Kidney epithelial cell (primary cell): Measurements from ENCODE around the gene C1QTNF8. TPM values are rescaled to one million over a fixed set of nuclear protein-coding genes. Genes with fewer than 3 reads are reported as not detected.

ENCODE experiments used
- DNase-seq: peaks from one replicate; pipeline ENCODE4 v3.0.0-alpha.2; 2010; ENCODE audit warnings: low read depth
- H3K27me3 ChIP-seq: 2 replicates; pipeline ENCODE4 v1.6.0; 2011; ENCODE audit warnings: low read length; ENCODE audit not compliant: control insufficient read depth, insufficient read depth
- H3K36me3 ChIP-seq: 2 replicates; pipeline ENCODE4 v1.5.1; 2011; ENCODE audit warnings: low read length; ENCODE audit not compliant: control insufficient read depth, insufficient read depth
- H3K4me3 ChIP-seq: 2 replicates; pipeline ENCODE4 v1.5.1; 2011; ENCODE audit warnings: low read depth, mild to moderate bottlenecking, control low read depth, low read length
- total RNA-seq: library from RNA; depleted of rRNA; stranded (reverse); fragments of >200 nt; gene quantifications from 2 replicates; pipeline ENCODE4 v1.2.3, GENCODE V29; 2015
- TF ChIP-seq, protein P1 (sequence below): IDR thresholded peaks from 2 replicates; pipeline ENCODE4 v1.5.1; 2011; ENCODE audit warnings: mild to moderate bottlenecking, moderate library complexity, low read length, control low read depth, inconsistent platforms; ENCODE audit not compliant: insufficient read depth, poor library complexity, severe bottlenecking

The C1QTNF8 gene
- total RNA-seq, 1 donor from 2014 or later: not detected

DNA sequence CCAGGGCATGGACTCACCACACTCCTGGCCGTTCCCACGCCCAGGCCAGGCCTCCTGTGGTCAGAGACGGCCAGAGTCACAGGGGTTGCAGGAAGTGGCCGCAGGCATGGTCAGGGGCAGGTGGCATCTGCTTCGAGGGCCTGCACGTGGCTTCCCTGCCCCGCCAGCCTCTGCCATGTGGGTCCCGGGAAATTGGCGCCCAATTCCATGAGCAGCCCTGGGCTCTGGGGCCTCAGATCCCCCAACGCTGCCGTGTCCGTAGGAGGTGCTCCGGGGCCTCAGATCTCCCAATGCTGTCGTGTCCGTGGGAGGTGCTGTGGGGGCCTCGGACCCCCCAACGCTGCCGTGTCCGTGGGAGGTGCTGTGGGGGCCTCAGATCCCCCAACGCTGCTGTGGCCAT lies 33.1 kb downstream of the C1QTNF8 start:
- Histone ChIP-seq H3K4me3 (no peak overlapping the region), H3K36me3 (no peaks in the 10 kb centered on the region), H3K27me3 (peaks cover 34% of the 10 kb centered on the region)
- no peak for DNase-seq
- TF ChIP-seq, protein P1, sequence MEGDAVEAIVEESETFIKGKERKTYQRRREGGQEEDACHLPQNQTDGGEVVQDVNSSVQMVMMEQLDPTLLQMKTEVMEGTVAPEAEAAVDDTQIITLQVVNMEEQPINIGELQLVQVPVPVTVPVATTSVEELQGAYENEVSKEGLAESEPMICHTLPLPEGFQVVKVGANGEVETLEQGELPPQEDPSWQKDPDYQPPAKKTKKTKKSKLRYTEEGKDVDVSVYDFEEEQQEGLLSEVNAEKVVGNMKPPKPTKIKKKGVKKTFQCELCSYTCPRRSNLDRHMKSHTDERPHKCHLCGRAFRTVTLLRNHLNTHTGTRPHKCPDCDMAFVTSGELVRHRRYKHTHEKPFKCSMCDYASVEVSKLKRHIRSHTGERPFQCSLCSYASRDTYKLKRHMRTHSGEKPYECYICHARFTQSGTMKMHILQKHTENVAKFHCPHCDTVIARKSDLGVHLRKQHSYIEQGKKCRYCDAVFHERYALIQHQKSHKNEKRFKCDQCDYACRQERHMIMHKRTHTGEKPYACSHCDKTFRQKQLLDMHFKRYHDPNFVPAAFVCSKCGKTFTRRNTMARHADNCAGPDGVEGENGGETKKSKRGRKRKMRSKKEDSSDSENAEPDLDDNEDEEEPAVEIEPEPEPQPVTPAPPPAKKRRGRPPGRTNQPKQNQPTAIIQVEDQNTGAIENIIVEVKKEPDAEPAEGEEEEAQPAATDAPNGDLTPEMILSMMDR: no peak

DNA sequence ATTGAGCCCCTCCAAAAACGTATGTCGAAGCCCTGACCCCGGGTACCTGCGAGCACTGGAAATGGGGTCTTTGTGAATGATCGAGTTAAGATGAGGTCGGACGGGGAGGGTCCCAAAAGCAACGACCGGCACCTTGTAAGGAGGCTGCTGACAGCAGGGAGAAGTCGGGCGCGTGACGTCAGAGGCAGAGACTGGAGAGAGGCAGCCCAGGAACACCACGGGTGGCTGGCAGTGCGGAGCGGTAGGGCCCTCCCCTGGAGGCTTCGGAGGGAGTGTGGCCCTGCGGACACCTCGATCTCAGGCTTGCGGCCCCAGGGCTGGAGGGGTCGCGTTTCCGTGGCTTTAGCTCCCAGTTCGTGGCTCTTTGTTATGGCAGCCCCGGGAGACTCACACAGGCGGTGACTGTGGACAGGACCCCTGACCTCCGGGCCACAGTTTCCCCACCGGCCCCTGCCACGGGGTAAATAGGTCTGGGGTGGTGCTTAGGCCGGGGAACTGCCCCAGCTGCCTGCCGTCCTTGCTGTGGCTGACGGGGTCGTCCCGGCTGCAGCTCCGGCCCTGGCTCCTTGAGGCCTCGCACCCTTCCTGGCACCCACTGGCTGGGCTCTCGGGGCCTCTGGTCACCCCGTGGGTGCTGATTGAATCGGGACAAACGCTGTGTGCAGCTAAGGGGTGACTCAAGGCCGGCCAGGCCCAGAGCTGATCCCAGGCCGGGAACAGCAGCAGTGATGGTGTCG lies 34.1 kb downstream of the C1QTNF8 start:
- no peak for DNase-seq
- TF ChIP-seq, protein P1: no peak
- no peaks in the 10 kb centered on the region for H3K36me3 ChIP-seq
- H3K4me3 ChIP-seq: no peak overlapping the region
- peaks cover 37% of the 10 kb centered on the region for H3K27me3 ChIP-seq

DNA sequence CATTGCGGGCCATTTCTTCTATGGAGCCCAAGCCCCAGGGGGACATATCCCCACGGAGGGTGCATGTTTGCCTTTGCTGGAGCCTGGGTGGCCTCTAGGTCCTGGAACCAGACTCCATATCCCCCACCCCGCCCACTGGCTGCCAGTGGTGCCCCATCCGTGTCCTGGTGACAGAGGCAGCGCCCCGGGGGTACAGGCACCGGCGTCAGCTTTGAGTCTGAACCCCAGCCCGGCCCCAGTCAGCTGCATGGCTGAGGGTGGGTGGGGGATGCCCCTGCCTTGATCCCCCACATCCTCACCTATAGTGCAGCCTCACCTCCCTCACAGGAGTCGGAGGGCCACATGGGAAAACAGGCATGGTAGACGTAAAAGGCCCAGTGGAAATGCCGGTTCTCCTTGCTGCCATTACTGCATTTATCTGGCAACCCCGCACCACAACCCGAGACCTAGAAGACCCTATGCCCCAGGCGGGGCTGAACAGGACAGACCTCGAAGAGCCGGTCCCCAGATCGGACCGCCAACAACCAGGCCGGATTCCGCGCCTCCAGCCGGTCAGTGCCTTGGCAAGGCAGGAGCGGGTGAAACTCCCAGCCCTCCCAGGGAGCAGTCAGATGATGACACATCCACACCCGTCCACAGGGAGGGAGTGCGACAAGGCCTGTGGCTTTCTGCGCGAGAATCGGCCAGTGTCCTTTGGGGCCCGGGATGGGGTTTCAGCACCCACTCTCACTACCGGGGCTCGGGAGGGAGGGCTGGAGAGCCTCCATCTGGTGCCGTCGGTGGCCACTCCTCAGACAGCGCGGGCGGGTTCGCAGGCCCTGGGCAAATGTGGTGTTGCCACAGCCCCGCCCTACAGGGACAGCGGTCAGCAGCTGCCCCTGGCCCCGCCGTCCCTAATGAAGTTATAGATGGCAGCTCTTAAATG lies 35.4 kb downstream of the C1QTNF8 start:
- no peak for DNase-seq
- TF ChIP-seq, protein P1: no peak
- Histone ChIP-seq H3K36me3 (no peaks in the 10 kb centered on the region), H3K4me3 (no peak overlapping the region), H3K27me3 (peaks cover 30% of the 10 kb centered on the region)

DNA sequence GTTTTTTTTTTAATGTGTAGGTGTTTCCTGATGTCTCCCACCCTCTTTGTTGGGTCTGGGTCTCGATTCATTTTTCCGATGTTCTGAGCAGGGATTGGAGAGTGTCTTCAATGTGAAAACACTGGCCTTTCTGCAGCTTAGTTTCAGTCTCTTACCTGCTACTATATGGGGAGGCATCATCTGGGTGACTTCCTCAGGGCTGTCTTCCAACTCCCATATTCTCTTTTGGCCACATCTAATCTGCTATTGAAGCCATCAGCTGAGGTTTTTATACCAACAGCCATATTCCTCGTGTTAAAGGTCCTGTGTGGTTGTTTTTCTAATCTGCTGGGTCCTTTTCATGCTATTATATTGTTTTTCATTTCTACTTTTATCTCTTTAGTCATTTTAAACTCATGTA lies 36.7 kb downstream of the C1QTNF8 start:
- no peaks in the 10 kb centered on the region for H3K36me3 ChIP-seq
- peaks cover 25% of the 10 kb centered on the region for H3K27me3 ChIP-seq
- H3K4me3 ChIP-seq: no peak overlapping the region
- DNase-seq: no peak
- TF ChIP-seq, protein P1: no peak

DNA sequence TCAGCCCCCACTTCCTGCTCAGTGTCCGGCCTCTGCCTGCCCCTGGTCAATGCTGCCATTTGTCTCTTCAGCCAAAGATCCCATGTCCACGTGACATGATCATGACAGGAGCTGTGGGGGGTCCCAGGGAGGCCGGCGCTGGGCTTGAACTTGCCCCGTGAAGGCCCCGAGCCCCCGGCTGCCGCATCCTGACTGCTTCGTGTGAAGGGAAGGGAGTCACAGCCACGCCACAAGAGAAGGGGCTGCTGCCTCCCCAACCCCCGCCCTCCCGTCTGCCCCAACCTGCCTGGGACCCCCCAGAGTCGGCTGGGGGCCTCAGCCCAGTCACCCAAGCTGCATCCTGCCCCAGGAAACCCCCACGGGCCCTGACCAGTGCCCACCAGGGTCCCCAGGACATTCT lies 37.8 kb downstream of the C1QTNF8 start:
- TF ChIP-seq, protein P1: no peak
- Histone ChIP-seq H3K36me3 (no peaks in the 10 kb centered on the region), H3K27me3 (peaks cover 20% of the 10 kb centered on the region), H3K4me3 (no peak overlapping the region)
- no peak for DNase-seq
